Esophagus squamous epithelium (tissue), 4 donors: ENCODE results near the gene FAM131C. TPM values are rescaled to one million over a fixed set of nuclear protein-coding genes. Genes with fewer than 3 reads are reported as not detected.

Experiments
- total RNA-seq, 4 donors: library from RNA; depleted of rRNA; stranded (reverse); fragments of >200 nt; gene quantifications; one replicate each; pipeline ENCODE4 v1.1.0, GENCODE V29; 2016

Gene FAM131C
- total RNA-seq, 4 donors from 2014 or later: 1.6 to 4.5 TPM; not detected in 2

Other genes with a start within 250 kb of the FAM131C start
- gene SPEN, start 225.9 kb downstream of the FAM131C start, total RNA-seq: 10 to 100 TPM; 22.4 to 36.0 (median 30.5) TPM
- gene ZBTB17, start 97.5 kb downstream of the FAM131C start, total RNA-seq: 10 to 100 TPM; 19.1 to 33.1 (median 26.8) TPM
- gene SRARP, start 69.4 kb downstream of the FAM131C start, total RNA-seq: not detected
- 10 to 100 TPM in 1 of 4 donors, 1 to 10 TPM in 3; 1.1 to 11.8 (median 3.7) TPM for gene HSPB7, start 55.6 kb downstream of the FAM131C start, total RNA-seq
- gene CLCNKA, start 51.6 kb downstream of the FAM131C start, total RNA-seq: not detected
- gene CLCNKB, start 29.9 kb downstream of the FAM131C start, total RNA-seq: not detected
- 100 to 1,000 TPM in 3 of 4 donors, 10 to 100 TPM in 1; 87.5 to 225 (median 137) TPM for gene EPHA2, start 82.4 kb upstream of the FAM131C start, total RNA-seq
- 10 to 100 TPM; 15.8 to 27.1 (median 20.6) TPM for gene ARHGEF19, start 139.0 kb upstream of the FAM131C start, total RNA-seq
- gene CPLANE2, start 163.5 kb upstream of the FAM131C start, total RNA-seq: 1 to 10 TPM; 3.6 to 5.6 (median 3.9) TPM